ENCODE measurements around the gene FN1. TPM values are rescaled to one million over a fixed set of nuclear protein-coding genes. Genes with fewer than 3 reads are reported as not detected.

Gene FN1
- polyA plus RNA-seq, 2 donors = 48.8 to 154 TPM

- Histone ChIP-seq H3K27me3 (ENCODE audit: control insufficient read depth in 1 of 2, insufficient read depth in 2 of 2, low read length in 2 of 2) (no peaks in the 10 kb centered on the region), H3K9me3 (ENCODE audit: control insufficient read depth in 2 of 2, insufficient read depth in 1 of 2, low read depth in 1 of 2, low read length in 1 of 2) (no peaks in the 10 kb centered on the region), H3K27ac (ENCODE audit: low read depth in 2 of 2, low read length in 1 of 2) (no peak overlapping the region), H3K4me1 (ENCODE audit: control insufficient read depth in 2 of 2, insufficient read depth in 2 of 2, low read length in 1 of 2) (no peaks in the 10 kb centered on the region), H3K36me3 (ENCODE audit: control insufficient read depth in 2 of 2, insufficient read depth in 2 of 2, low read length in 1 of 2) (peaks cover 0 to under 1% of the 10 kb centered on the region in 2 donors), H3K4me3 (ENCODE audit: low read depth in 1 of 2, low read length in 2 of 2) (no peak overlapping the region)
- 84 to 91% methylated on average over 3 of the region's 3 CpGs for WGBS, 2 donors
Observed at GRCh38 chr2:215399067-215399716, 36.7 kb downstream of the FN1 start.

- H3K9me3 ChIP-seq (ENCODE audit: control insufficient read depth in 2 of 2, insufficient read depth in 1 of 2, low read depth in 1 of 2, low read length in 1 of 2) = no peaks in the 10 kb centered on the region
- no peak overlapping the region for H3K4me3 ChIP-seq (ENCODE audit: low read depth in 1 of 2, low read length in 2 of 2)
- H3K27ac ChIP-seq (ENCODE audit: low read depth in 2 of 2, low read length in 1 of 2) = peak overlapping the region; percentile 46
- no peaks in the 10 kb centered on the region for H3K27me3 ChIP-seq (ENCODE audit: control insufficient read depth in 1 of 2, insufficient read depth in 2 of 2, low read length in 2 of 2)
- no peaks in the 10 kb centered on the region for H3K4me1 ChIP-seq (ENCODE audit: control insufficient read depth in 2 of 2, insufficient read depth in 2 of 2, low read length in 1 of 2)
- WGBS, 2 donors = 57% methylated on average over 9 of the region's 9 CpGs
- peaks cover 0 to 2% of the 10 kb centered on the region in 2 donors for H3K36me3 ChIP-seq (ENCODE audit: control insufficient read depth in 2 of 2, insufficient read depth in 2 of 2, low read length in 1 of 2)
Observed at GRCh38 chr2:215397632-215398341, 38.1 kb downstream of the FN1 start.

GRCh38 chr2:215396595-215397313 lies 39.1 kb downstream of the FN1 start:
- peaks cover 0 to 2% of the 10 kb centered on the region in 2 donors for H3K36me3 ChIP-seq (ENCODE audit: control insufficient read depth in 2 of 2, insufficient read depth in 2 of 2, low read length in 1 of 2)
- no peak overlapping the region for H3K4me3 ChIP-seq (ENCODE audit: low read depth in 1 of 2, low read length in 2 of 2)
- H3K9me3 ChIP-seq (ENCODE audit: control insufficient read depth in 2 of 2, insufficient read depth in 1 of 2, low read depth in 1 of 2, low read length in 1 of 2) = no peaks in the 10 kb centered on the region
- H3K27ac ChIP-seq (ENCODE audit: low read depth in 2 of 2, low read length in 1 of 2) = no peak overlapping the region
- H3K27me3 ChIP-seq (ENCODE audit: control insufficient read depth in 1 of 2, insufficient read depth in 2 of 2, low read length in 2 of 2) = no peaks in the 10 kb centered on the region
- no peaks in the 10 kb centered on the region for H3K4me1 ChIP-seq (ENCODE audit: control insufficient read depth in 2 of 2, insufficient read depth in 2 of 2, low read length in 1 of 2)
- 47 to 58% methylated on average over 2 of the region's 2 CpGs for WGBS, 2 donors

GRCh38 chr2:215395687-215396460 lies 40.0 kb downstream of the FN1 start:
- H3K9me3 ChIP-seq (ENCODE audit: control insufficient read depth in 2 of 2, insufficient read depth in 1 of 2, low read depth in 1 of 2, low read length in 1 of 2) = no peaks in the 10 kb centered on the region
- H3K27me3 ChIP-seq (ENCODE audit: control insufficient read depth in 1 of 2, insufficient read depth in 2 of 2, low read length in 2 of 2) = no peaks in the 10 kb centered on the region
- peaks cover 0 to 2% of the 10 kb centered on the region in 2 donors for H3K36me3 ChIP-seq (ENCODE audit: control insufficient read depth in 2 of 2, insufficient read depth in 2 of 2, low read length in 1 of 2)
- H3K4me1 ChIP-seq (ENCODE audit: control insufficient read depth in 2 of 2, insufficient read depth in 2 of 2, low read length in 1 of 2) = no peaks in the 10 kb centered on the region
- no peak overlapping the region for H3K4me3 ChIP-seq (ENCODE audit: low read depth in 1 of 2, low read length in 2 of 2)
- no peak overlapping the region for H3K27ac ChIP-seq (ENCODE audit: low read depth in 2 of 2, low read length in 1 of 2)
- 53 to 62% methylated on average over 5 of the region's 5 CpGs for WGBS, 2 donors

GRCh38 chr2:215394102-215394805 lies 41.6 kb downstream of the FN1 start:
- no peaks in the 10 kb centered on the region for H3K27me3 ChIP-seq (ENCODE audit: control insufficient read depth in 1 of 2, insufficient read depth in 2 of 2, low read length in 2 of 2)
- 65 to 69% methylated on average over 7 of the region's 7 CpGs for WGBS, 2 donors
- no peak overlapping the region for H3K4me3 ChIP-seq (ENCODE audit: low read depth in 1 of 2, low read length in 2 of 2)
- peaks cover 0 to 2% of the 10 kb centered on the region in 2 donors for H3K36me3 ChIP-seq (ENCODE audit: control insufficient read depth in 2 of 2, insufficient read depth in 2 of 2, low read length in 1 of 2)
- H3K27ac ChIP-seq (ENCODE audit: low read depth in 2 of 2, low read length in 1 of 2) = no peak overlapping the region
- H3K4me1 ChIP-seq (ENCODE audit: control insufficient read depth in 2 of 2, insufficient read depth in 2 of 2, low read length in 1 of 2) = no peaks in the 10 kb centered on the region
- no peaks in the 10 kb centered on the region for H3K9me3 ChIP-seq (ENCODE audit: control insufficient read depth in 2 of 2, insufficient read depth in 1 of 2, low read depth in 1 of 2, low read length in 1 of 2)

- no peaks in the 10 kb centered on the region for H3K4me1 ChIP-seq (ENCODE audit: control insufficient read depth in 2 of 2, insufficient read depth in 2 of 2, low read length in 1 of 2)
- H3K36me3 ChIP-seq (ENCODE audit: control insufficient read depth in 2 of 2, insufficient read depth in 2 of 2, low read length in 1 of 2) = peaks cover 0 to 2% of the 10 kb centered on the region in 2 donors
- WGBS, 2 donors = 92 to 94% methylated on average over 12 of the region's 12 CpGs
- no peak overlapping the region for H3K4me3 ChIP-seq (ENCODE audit: low read depth in 1 of 2, low read length in 2 of 2)
- no peak overlapping the region for H3K27ac ChIP-seq (ENCODE audit: low read depth in 2 of 2, low read length in 1 of 2)
- H3K9me3 ChIP-seq (ENCODE audit: control insufficient read depth in 2 of 2, insufficient read depth in 1 of 2, low read depth in 1 of 2, low read length in 1 of 2) = no peaks in the 10 kb centered on the region
- no peaks in the 10 kb centered on the region for H3K27me3 ChIP-seq (ENCODE audit: control insufficient read depth in 1 of 2, insufficient read depth in 2 of 2, low read length in 2 of 2)
Observed at GRCh38 chr2:215392687-215393270, 43.1 kb downstream of the FN1 start.

GRCh38 chr2:215392164-215392563 lies 43.7 kb downstream of the FN1 start:
- no peak overlapping the region for H3K4me3 ChIP-seq (ENCODE audit: low read depth in 1 of 2, low read length in 2 of 2)
- no peaks in the 10 kb centered on the region for H3K4me1 ChIP-seq (ENCODE audit: control insufficient read depth in 2 of 2, insufficient read depth in 2 of 2, low read length in 1 of 2)
- no peaks in the 10 kb centered on the region for H3K9me3 ChIP-seq (ENCODE audit: control insufficient read depth in 2 of 2, insufficient read depth in 1 of 2, low read depth in 1 of 2, low read length in 1 of 2)
- no peak overlapping the region for H3K27ac ChIP-seq (ENCODE audit: low read depth in 2 of 2, low read length in 1 of 2)
- H3K27me3 ChIP-seq (ENCODE audit: control insufficient read depth in 1 of 2, insufficient read depth in 2 of 2, low read length in 2 of 2) = no peaks in the 10 kb centered on the region
- H3K36me3 ChIP-seq (ENCODE audit: control insufficient read depth in 2 of 2, insufficient read depth in 2 of 2, low read length in 1 of 2) = peaks cover 0 to 2% of the 10 kb centered on the region in 2 donors

- peaks cover 0 to 2% of the 10 kb centered on the region in 2 donors for H3K36me3 ChIP-seq (ENCODE audit: control insufficient read depth in 2 of 2, insufficient read depth in 2 of 2, low read length in 1 of 2)
Observed at GRCh38 chr2:215391531-215391930, 44.3 kb downstream of the FN1 start.

More at GRCh38 chr2:215391531-215391930, 44.3 kb downstream of the FN1 start:
- Histone ChIP-seq H3K27me3 (ENCODE audit: control insufficient read depth in 1 of 2, insufficient read depth in 2 of 2, low read length in 2 of 2) (no peaks in the 10 kb centered on the region), H3K4me1 (ENCODE audit: control insufficient read depth in 2 of 2, insufficient read depth in 2 of 2, low read length in 1 of 2) (no peaks in the 10 kb centered on the region), H3K9me3 (ENCODE audit: control insufficient read depth in 2 of 2, insufficient read depth in 1 of 2, low read depth in 1 of 2, low read length in 1 of 2) (no peaks in the 10 kb centered on the region), H3K4me3 (ENCODE audit: low read depth in 1 of 2, low read length in 2 of 2) (no peak overlapping the region), H3K27ac (ENCODE audit: low read depth in 2 of 2, low read length in 1 of 2) (no peak overlapping the region)
- WGBS, 2 donors = 87 to 93% methylated on average over 5 of the region's 5 CpGs

All from esophagus (tissue), 2 donors.